NOMO-1 treated with dmso at 0.1 percent for 144 hours (cell line): Measurements from ENCODE around the gene SLF2.

ENCODE experiments used
- DNase-seq: peaks from one replicate; lab custom pipeline; 2025; ENCODE audit not compliant: unreplicated experiment; lab: John Stamatoyannopoulos, UW

Gene SLF2

DNA sequence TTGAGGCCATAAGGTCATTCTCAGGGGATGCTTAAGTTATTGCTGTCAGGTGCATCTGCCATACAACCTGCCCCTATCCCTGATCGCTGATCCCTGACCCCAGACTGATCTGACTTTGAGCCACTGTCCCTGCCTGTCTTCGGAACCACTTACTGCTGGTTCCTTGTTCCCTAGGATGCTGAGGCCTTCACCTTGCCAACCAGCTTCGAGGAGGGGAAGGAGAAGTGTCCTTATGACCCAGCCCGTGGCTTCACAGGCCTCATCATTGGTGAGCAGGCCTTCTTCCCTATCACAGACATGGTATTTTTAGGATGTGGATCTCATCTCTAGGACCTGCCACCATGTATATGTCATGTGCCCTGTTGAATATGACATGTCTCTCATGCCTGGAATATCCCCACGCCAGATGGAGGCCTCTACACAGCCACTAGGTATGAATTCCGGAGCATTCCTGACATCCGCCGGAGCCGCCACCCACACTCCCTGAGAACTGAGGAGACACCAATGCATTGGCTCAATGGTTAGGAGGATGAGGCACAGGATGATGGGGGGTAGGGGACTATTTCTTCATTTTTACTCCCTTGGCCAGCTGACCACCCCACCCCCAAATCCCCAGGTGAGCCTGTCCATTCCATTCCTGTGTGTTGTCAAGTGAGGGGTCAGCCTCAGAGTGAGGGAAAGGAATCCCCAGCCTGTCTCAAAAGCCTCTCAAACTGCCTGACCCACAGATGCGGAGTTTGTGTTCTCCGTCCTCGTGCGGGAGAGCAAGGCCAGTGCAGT lies 65.5 kb downstream of the SLF2 start:
- no peak for DNase-seq

GRCh38 chr10:100978901-100979195 lies 66.1 kb downstream of the SLF2 start:
- no peak for DNase-seq

GRCh38 chr10:100979791-100980272 lies 67.1 kb downstream of the SLF2 start:
- no peak for DNase-seq

- DNase-seq = no peak
Measured at GRCh38 chr10:100980311-100980710, 67.5 kb downstream of the SLF2 start.

GRCh38 chr10:100980711-100981110 lies 67.9 kb downstream of the SLF2 start:
- no peak for DNase-seq

DNA sequence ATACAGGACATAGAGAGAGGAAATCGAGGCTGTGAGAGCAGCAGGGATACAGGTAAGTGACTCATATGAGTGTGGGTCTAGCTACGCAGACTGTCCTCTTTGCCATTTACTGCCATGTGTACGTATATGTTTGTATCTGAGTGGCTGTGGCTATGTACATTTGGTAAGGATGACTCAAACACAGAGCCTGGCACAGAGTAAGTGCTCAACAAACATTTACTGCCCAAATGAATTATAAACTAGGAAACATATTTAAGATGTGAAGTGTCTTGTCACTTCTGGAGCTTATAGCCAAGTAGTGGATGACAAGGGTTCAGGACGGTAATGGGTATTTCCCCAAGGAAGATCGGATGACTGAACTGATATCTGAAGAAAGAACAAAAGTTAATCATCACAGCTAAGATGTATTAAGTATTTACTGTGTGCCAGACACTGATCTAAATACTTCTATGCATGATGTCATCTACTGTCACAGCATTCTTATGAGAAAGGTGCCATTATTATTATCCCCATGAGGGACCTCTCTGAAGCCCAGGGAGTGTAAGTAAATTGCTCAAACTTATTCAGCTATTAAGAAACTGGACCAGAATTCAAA lies 68.5 kb downstream of the SLF2 start:
- DNase-seq = no peak

DNA sequence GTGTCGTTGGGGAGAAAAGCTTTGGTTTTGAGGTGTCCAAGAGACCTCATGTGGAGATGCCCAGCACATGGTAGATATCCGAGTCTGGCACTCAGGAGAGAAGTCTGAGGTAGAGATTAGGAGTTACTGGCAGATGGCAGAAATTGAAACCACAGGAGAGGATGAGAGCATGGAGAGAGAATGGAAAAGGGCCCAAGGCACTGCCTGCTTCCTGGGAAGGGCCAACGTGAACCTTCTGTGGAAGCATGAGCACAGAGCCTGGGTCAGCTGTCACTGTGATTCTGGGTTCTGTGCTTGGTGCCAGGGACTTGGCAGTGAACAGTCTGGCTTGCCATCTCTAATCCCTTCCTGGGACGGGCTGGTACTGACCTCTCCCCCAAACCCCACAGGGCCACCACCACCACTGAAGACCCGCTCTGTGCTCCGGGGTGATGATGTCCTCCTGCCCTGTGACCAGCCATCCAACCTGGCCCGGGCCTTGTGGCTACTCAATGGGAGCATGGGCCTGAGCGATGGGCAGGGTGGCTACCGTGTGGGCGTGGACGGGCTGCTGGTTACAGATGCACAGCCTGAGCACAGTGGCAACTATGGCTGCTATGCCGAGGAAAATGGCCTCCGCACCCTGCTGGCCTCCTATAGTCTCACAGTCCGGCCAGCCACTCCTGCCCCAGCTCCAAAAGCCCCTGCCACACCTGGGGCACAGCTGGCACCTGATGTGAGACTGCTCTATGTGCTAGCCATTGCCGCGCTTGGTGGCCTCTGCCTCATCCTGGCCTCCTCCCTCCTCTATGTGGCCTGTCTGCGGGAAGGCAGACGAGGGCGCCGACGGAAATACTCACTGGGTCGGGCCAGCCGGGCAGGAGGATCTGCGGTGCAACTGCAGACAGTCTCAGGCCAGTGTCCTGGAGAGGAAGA lies 70.4 kb downstream of the SLF2 start:
- no peak for DNase-seq

GRCh38 chr10:100983868-100984671 lies 71.3 kb downstream of the SLF2 start:
- no peak for DNase-seq

- no peak for DNase-seq
Measured at GRCh38 chr10:100984672-100985177, 72.0 kb downstream of the SLF2 start.

DNA sequence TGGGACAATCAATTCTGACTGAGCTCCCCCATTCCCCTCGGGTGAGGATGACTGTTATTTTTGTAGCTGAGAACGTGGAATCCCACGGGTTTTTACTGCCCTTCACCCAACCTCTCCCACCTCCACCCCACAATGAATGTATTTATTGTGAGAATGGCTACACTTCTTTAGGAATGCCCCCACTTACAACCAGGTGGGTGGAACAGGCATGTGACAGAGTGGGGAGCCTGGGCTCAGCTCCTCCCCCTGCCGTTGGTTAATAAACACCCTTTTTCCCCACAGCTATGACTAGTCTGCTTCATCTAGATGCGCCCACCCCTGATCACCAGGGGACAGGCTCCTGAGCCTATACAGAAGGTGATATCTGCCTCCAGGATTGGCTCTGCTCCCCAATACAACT lies 72.6 kb downstream of the SLF2 start:
- no peak for DNase-seq

DNA sequence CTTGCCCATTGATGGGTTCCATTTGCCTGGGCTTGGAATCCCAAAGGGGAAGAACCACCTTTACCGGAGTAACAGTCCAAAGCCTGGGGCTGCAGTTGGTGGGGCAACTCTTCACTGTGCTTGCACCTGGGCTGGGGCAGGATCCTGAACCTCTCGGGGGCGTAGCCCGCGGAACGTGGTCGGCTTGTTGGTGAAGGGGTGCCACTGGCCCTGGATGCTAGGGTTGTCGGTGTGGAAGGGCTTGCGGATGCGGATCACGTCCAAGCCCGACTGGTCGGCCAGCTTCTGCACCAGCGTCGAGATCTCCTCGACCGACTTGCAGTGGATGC lies 73.8 kb downstream of the SLF2 start:
- no peak for DNase-seq

GRCh38 chr10:100986952-100987684 lies 74.4 kb downstream of the SLF2 start, which contains the start of the genes MRPL43 and TWNK:
Gene MRPL43 (minus strand): TSS chr10:100987497. CDS start chr10:100987443, 54 bp downstream.
Gene TWNK (plus strand): TSS chr10:100987543. CDS start chr10:100988211, 668 bp downstream.
- DNase-seq = peak; percentile 62

DNA sequence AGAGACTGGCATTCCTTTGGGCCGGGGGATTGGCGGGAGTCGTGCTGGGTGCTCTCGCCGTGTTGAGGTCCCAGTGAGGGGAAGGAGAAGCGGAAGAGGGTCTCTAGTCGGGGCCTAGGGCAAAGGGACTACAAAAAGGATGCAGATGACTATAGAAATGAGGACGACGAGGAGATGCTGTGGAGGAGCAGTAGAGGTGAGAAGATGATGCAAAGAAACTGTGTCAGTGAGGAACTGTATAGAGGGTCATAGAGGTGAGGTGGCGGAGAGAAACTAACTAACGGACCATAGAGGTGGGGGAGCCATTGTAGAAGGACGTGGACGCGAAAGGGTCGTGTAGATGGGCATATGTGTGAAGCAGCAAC lies 74.9 kb downstream of the SLF2 start:
- DNase-seq = no peak

- DNase-seq = no peak
Measured at GRCh38 chr10:100988166-100988565, 75.4 kb downstream of the SLF2 start.

- no peak for DNase-seq
Measured at GRCh38 chr10:100989088-100989487, 76.3 kb downstream of the SLF2 start.

DNA sequence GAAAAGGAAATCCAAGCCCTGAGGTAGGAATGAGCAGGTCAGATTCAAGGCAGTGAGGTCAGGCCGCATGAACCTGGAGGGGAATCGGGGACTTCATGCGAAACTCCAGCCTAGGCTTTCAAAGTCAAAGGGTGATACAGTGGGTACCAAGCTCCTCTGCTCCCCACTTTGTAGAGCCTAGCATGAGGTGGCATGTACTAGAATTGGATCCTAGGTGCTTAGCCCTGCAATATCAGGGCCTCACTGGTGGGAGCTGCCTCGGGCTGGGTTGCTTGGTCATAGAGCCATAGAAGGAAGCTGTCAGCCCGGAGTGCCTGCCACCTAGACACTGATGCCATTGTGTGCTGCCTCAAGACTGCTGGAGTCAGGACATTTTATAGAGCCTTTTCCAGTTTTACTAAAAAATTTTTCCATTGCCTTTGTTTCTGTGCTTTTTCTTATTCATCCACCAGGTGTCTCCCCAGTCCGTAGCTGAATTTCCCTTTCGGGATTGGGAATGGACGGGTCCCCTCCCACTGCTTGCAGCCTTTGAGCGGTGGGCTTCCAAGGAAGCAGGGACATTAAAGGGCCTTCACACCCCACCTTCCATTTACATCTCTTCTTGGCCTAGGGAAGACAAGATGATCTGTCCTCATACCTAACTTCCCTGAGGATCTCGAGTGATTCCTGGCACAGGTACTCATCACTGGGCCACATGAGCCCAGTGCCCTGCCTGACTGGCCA lies 81.4 kb downstream of the SLF2 start:
- no peak for DNase-seq

- no peak for DNase-seq
Measured at GRCh38 chr10:100995181-100995580, 82.4 kb downstream of the SLF2 start.

- DNase-seq = no peak
Measured at GRCh38 chr10:100996678-100997359, 84.1 kb downstream of the SLF2 start.
